Tibial nerve (tissue), 4 donors: ENCODE data around the gene GRM8. TPM values are rescaled to one million over a fixed set of nuclear protein-coding genes. Genes with fewer than 3 reads are reported as not detected.

ENCODE experiments used
- DNase-seq, 2 donors: peaks; one replicate each; pipeline ENCODE4 v3.0.0-alpha.2; 2019; ENCODE audit warnings: low spot score in 2 of 2
- H3K27ac ChIP-seq, 4 donors: fragments of 200-600 bp; sonication (generic) in 3 of 4; one replicate each; pipeline ENCODE4 v1.5.1; 2017 to 2019; ENCODE audit warnings: mild to moderate bottlenecking in 1 of 4
- H3K27me3 ChIP-seq, 2 donors: fragments of 200-600 bp; sonication (generic) in 1 of 2; one replicate each; pipeline versions ENCODE4 v1.5.1 to v1.6.0; 2017 to 2019
- H3K36me3 ChIP-seq, 3 donors: fragments of 200-600 bp; sonication (generic); one replicate each; pipeline ENCODE4 v1.5.1; 2018 to 2019
- H3K4me1 ChIP-seq, 4 donors: fragments of 200-600 bp; sonication (generic) in 3 of 4; one replicate each; pipeline ENCODE4 v1.5.1; 2017 to 2019
- H3K4me3 ChIP-seq, 4 donors: fragments of 200-600 bp; sonication (generic) in 3 of 4; one replicate each; pipeline ENCODE4 v1.5.1; 2017 to 2019; ENCODE audit warnings: mild to moderate bottlenecking in 1 of 4, moderate library complexity in 1 of 4
- H3K9me3 ChIP-seq, 4 donors: fragments of 200-600 bp; sonication (generic) in 3 of 4; one replicate each; pipeline ENCODE4 v1.5.1; 2017 to 2019
- CTCF ChIP-seq, 5 experiments: fragments of 200-600 bp in 3 of 5; fragments of 450-650 bp in 2 of 5; sonication (generic) in 3 of 5; IDR thresholded peaks; one replicate each; pipeline ENCODE4 v1.5.1; 2016 to 2019; ENCODE audit warnings: antibody characterized with exemption in 5 of 5, mild to moderate bottlenecking in 3 of 5, moderate library complexity in 2 of 5
- EP300 ChIP-seq, 2 donors: sonication (generic); formaldehyde crosslinking; IDR thresholded peaks; one replicate each; pipeline ENCODE4 v1.6.1; 2017; ENCODE audit warnings: antibody characterized with exemption in 2 of 2, mild to moderate bottlenecking in 1 of 2
- POLR2A ChIP-seq, 2 donors: fragments of 450-650 bp; IDR thresholded peaks; one replicate each; pipeline ENCODE4 v1.6.1; 2017; ENCODE audit warnings: antibody characterized with exemption in 2 of 2, mild to moderate bottlenecking in 2 of 2, moderate library complexity in 2 of 2
- WGBS, 2 donors: methylation state at CpG; one replicate each; pipeline ENCODE4 v1.1.5; 2018; 5-methylcytosine and 5-hydroxymethylcytosine counted together
- total RNA-seq, 4 donors: library from RNA; depleted of rRNA; stranded (reverse); fragments of >200 nt; gene quantifications; one replicate each; pipeline ENCODE4 v1.1.0, GENCODE V29; 2016

The GRM8 gene
- total RNA-seq, 4 donors from 2014 or later: 0.59 to 1.5 (median 1.1) TPM

DNA sequence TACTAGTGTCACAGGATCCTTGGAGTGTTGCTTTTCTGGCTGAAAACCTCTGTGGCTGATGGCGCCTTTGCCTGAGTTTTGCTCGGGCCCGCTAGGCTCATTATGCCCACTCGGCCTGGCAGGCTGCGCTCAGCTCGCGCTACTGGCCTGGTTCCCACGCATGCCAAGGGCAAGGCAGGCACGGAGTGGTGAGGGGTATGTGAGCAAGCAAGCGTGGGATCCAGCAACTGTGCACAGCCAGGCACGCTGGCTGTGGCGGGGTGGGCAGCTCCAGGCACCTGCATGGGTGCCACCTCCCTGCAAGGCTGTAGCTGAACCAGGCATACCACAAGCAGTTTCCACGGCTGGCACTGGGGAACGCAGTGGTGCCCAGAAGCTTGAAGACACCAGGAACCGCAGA lies 562.6 kb downstream of the GRM8 start:
- H3K9me3 ChIP-seq: no peaks in the 10 kb centered on the region
- no peak overlapping the region for H3K27ac ChIP-seq
- H3K4me1 ChIP-seq: no peaks in the 10 kb centered on the region
- DNase-seq: no peak
- no peaks in the 10 kb centered on the region for H3K36me3 ChIP-seq
- WGBS, 2 donors: 93 to 95% methylated on average over 12 of the region's 15 CpGs
- no peak overlapping the region for H3K4me3 ChIP-seq
- no peaks in the 10 kb centered on the region for H3K27me3 ChIP-seq
- TF ChIP-seq EP300 (IDR thresholded peaks at IDR 0.05): no peak
- no peak for TF ChIP-seq POLR2A (IDR thresholded peaks at IDR 0.05)
- TF ChIP-seq CTCF (IDR thresholded peaks at IDR 0.05): no peak

DNA sequence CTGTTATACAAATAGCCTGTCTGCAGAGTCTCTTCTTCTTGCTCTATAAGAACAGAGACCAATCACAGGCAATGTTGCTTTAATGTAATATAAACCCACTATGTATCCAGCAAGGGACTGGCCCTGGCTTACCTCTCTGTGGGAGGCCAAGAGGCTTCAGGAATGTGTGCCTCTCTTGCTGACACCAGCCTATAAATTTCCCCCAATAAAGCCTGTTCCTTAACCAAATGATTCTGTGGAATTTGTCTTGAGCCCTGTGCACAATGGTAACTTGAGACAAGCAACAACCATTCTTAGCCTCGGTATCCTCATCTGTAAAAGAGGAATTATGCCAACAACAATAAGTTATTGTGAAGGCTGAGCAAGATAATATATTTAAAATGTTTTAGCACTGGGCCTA lies 563.7 kb downstream of the GRM8 start:
- no peaks in the 10 kb centered on the region for H3K4me1 ChIP-seq
- no peak for TF ChIP-seq EP300 (IDR thresholded peaks at IDR 0.05)
- TF ChIP-seq POLR2A (IDR thresholded peaks at IDR 0.05): no peak
- no peak for TF ChIP-seq CTCF (IDR thresholded peaks at IDR 0.05)
- no peak overlapping the region for H3K4me3 ChIP-seq

GRCh38 chr7:126686474-126686873 lies 566.3 kb downstream of the GRM8 start:
- H3K36me3 ChIP-seq: no peaks in the 10 kb centered on the region
- 91 to 93% methylated on average over 2 to 5 of the region's 5 CpGs for WGBS, 2 donors
- H3K4me3 ChIP-seq: no peak overlapping the region
- no peaks in the 10 kb centered on the region for H3K27me3 ChIP-seq
- no peaks in the 10 kb centered on the region for H3K4me1 ChIP-seq
- H3K27ac ChIP-seq: no peak overlapping the region
- no peak for DNase-seq
- H3K9me3 ChIP-seq: no peaks in the 10 kb centered on the region
- no peak for TF ChIP-seq EP300 (IDR thresholded peaks at IDR 0.05)
- TF ChIP-seq POLR2A (IDR thresholded peaks at IDR 0.05): no peak
- no peak for TF ChIP-seq CTCF (IDR thresholded peaks at IDR 0.05)

More for the DNA sequence above, 563.7 kb downstream of the GRM8 start:
- Histone ChIP-seq H3K36me3 (no peaks in the 10 kb centered on the region), H3K9me3 (no peaks in the 10 kb centered on the region), H3K27me3 (no peaks in the 10 kb centered on the region), H3K27ac (no peak overlapping the region)
- 16 to 38% methylated on average over 1 of the region's 1 CpG for WGBS, 2 donors
- DNase-seq: no peak

DNA sequence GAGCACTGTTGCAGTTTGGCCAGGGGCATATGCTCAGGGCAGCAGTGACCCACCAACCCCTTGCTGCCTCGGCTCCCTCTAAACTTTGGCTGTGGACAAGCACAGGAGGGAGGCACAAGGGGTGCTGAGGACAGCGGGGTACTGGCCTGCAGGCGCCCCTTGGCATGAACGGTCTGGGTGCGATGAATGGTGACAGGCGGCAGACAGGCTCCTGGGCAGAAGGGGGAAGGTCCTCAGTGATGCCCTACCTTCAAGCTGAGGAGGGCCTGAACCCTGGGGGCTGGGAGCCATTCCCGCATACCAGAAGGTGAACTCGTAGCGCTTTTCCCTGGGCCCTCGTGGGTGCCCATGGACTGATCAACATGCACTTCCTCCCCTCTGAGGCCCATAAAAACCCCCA lies 567.1 kb downstream of the GRM8 start:
- Histone ChIP-seq H3K36me3 (no peaks in the 10 kb centered on the region), H3K4me1 (no peaks in the 10 kb centered on the region), H3K27ac (no peak overlapping the region), H3K4me3 (no peak overlapping the region), H3K9me3 (no peaks in the 10 kb centered on the region), H3K27me3 (no peaks in the 10 kb centered on the region)
- no peak for TF ChIP-seq EP300 (IDR thresholded peaks at IDR 0.05)
- no peak for TF ChIP-seq POLR2A (IDR thresholded peaks at IDR 0.05)
- TF ChIP-seq CTCF (IDR thresholded peaks at IDR 0.05): no peak
- no peak for DNase-seq
- WGBS, 2 donors: 96 to 97% methylated on average over 10 of the region's 10 CpGs

DNA sequence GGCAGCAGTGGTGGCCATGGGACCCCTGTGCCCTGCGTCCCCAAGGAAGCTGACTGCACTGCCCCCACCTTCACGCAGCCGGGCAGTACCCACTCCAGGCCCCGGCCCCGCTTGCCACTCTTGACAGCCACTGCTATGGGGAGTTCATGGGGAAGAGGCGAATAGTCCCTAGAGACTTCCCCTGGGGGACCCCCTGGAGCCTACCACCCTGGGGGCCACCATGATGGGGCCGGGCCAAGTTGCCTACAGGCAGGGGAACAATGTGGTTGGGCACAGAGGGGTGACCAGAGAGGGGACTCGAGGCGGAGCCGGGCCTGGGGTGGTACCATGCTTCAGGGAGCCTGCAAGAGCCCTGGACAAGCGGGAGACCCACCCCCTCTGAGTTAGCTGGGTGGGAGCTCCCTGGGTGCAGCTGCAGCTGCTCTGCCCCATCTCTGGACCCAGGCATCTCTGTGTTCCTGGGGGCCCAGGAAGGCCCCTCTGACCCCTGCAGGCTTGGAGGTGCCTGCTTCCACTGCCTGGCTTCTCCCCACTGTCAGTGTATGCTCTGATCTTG lies 567.6 kb downstream of the GRM8 start:
- Histone ChIP-seq H3K4me3 (no peak overlapping the region), H3K4me1 (no peaks in the 10 kb centered on the region), H3K9me3 (no peaks in the 10 kb centered on the region), H3K27ac (no peak overlapping the region), H3K27me3 (no peaks in the 10 kb centered on the region), H3K36me3 (no peaks in the 10 kb centered on the region)
- WGBS, 2 donors: 89% methylated on average over 7 to 9 of the region's 11 CpGs
- TF ChIP-seq POLR2A (IDR thresholded peaks at IDR 0.05) (no peak), CTCF (IDR thresholded peaks at IDR 0.05) (no peak), EP300 (IDR thresholded peaks at IDR 0.05) (no peak)
- no peak for DNase-seq
